ENCODE results near the gene NAALADL2. TPM values are rescaled to one million over a fixed set of nuclear protein-coding genes. Genes with fewer than 3 reads are reported as not detected.

Gene NAALADL2
- total and polyA plus RNA-seq, 2 of the 8 experiments (the other 6 are each of a cell fraction or from before 2014, with no cell fraction given), result 0.12 to 0.22 TPM

DNA sequence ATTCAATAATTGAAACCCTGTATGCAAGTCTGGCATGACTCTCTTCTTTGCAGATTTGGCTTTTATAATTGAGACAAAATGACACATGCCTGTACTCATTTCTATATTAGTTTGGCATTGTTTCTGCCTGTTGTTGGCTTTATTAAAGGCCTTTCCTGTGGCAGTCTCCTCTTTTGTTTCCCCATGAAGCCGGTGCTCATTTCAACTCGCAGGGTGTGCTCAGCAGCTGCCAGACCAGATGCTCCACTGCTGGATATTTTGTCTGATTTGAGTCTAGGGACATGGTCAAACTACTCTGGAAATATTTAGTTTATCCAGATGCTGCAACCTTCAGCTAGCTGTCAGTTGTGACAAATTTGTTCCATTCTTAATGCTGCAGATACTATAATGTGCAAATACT, 445.3 kb downstream of the NAALADL2 start:
- Histone ChIP-seq H4K8ac (ENCODE audit: extremely low read depth, insufficient read depth, low read length) (no peak overlapping the region), H2BK12ac (ENCODE audit: low read depth, low read length) (no peak overlapping the region), H2AFZ (ENCODE audit: low read length) (no peak overlapping the region), H3K23ac (ENCODE audit: insufficient read length) (no peak overlapping the region), H3K79me2 (ENCODE audit: control insufficient read depth in 1 of 2, insufficient read depth in 2 of 2, low read length in 2 of 2) (no peaks in the 10 kb centered on the region), H2BK20ac (ENCODE audit: low read length) (no peak overlapping the region), H3K9me3 (ENCODE audit: insufficient read depth in 2 of 2, low read depth in 1 of 2, low read length in 1 of 2) (no peaks in the 10 kb centered on the region), H2BK15ac (ENCODE audit: low read length) (no peak overlapping the region), H3K27me3 (replicated peaks in 1 of 4; ENCODE audit: control insufficient read depth in 3 of 4, extremely low read depth in 1 of 4, insufficient read depth in 3 of 4, low read length in 3 of 4) (no peaks in the 10 kb centered on the region), H2BK5ac (ENCODE audit: low read depth, low read length) (no peak overlapping the region), H3K18ac (ENCODE audit: extremely low read depth, low read length) (no peak overlapping the region), H2BK120ac (replicated peaks; ENCODE audit: low read depth, low read length) (no peak overlapping the region), H3K9ac (replicated peaks in 1 of 4; ENCODE audit: extremely low read depth in 1 of 4, low read depth in 3 of 4, low read length in 3 of 4) (no peak overlapping the region), H4K91ac (replicated peaks; ENCODE audit: insufficient read length, low read length) (no peak overlapping the region), H3K36me3 (ENCODE audit: control insufficient read depth in 2 of 4, insufficient read depth in 4 of 4, low read length in 3 of 4) (no peaks in the 10 kb centered on the region), H3K23me2 (ENCODE audit: low read depth, low read length) (no peaks in the 10 kb centered on the region), H4K5ac (ENCODE audit: insufficient read length, low read depth, low read length) (no peak overlapping the region), H3K4me2 (ENCODE audit: insufficient read depth in 1 of 2, low read depth in 2 of 2, low read length in 2 of 2) (no peak overlapping the region), H4K20me1 (replicated peaks in 1 of 2; ENCODE audit: control insufficient read depth in 1 of 2, insufficient read depth in 2 of 2, low read length in 2 of 2) (no peaks in the 10 kb centered on the region), H3K56ac (replicated peaks; ENCODE audit: insufficient read length, low read depth, low read length) (no peak overlapping the region), H3K4ac (replicated peaks; ENCODE audit: insufficient read length, low read depth, low read length) (no peak overlapping the region), H3K4me3 (ENCODE audit: extremely low read depth in 1 of 4, insufficient read depth in 2 of 4, low read depth in 3 of 4, low read length in 4 of 4) (no peak overlapping the region), H3K14ac (ENCODE audit: insufficient read length) (no peak overlapping the region), H3K27ac (ENCODE audit: low read depth, low read length) (no peak overlapping the region), H2AK5ac (ENCODE audit: low read depth, low read length) (no peak overlapping the region), H3K79me1 (ENCODE audit: low read depth, low read length) (no peaks in the 10 kb centered on the region), H3K4me1 (replicated peaks in 1 of 4; ENCODE audit: control insufficient read depth in 3 of 4, insufficient read depth in 4 of 4, low read length in 3 of 4) (no peaks in the 10 kb centered on the region)
- FAIRE-seq, result no peak
- ChIA-PET CTCF (ENCODE audit: partially characterized antibody) (no interaction called here), POLR2A (ENCODE audit: partially characterized antibody) (interaction anchor here (1.0 kb wide), 1 partner anchor 10 kb away, joined by 3 read pairs; no protein-coding TSS in a partner anchor)
- no peak for DNase-seq (ENCODE audit: low read depth in 1 of 2, low spot score in 2 of 2)
- WGBS, 2 experiments (ENCODE audit: extremely low coverage in 1 of 2, insufficient coverage in 1 of 2, insufficient read length in 1 of 2, insufficient replicate concordance in 2 of 2, low coverage in 1 of 2, low lambda C conversion rate in 2 of 2, missing lambda C conversion rate in 1 of 2), result 89% methylated on average over 2 of the region's 2 CpGs; no CpG with 5 or more reads in 1 of the 2 experiments
- no peak for TF ChIP-seq SRF (IDR thresholded peaks at IDR 0.05; ENCODE audit: low read depth, low read length)
- TF ChIP-seq SUZ12 (IDR thresholded peaks at IDR 0.05; ENCODE audit: low read length), result no peak
- no peak for TF ChIP-seq KDM5A (IDR thresholded peaks at IDR 0.05; ENCODE audit: low read length)
- no peak for TF ChIP-seq CTBP2 (IDR thresholded peaks at IDR 0.05; ENCODE audit: borderline replicate concordance, insufficient read depth, insufficient read length, low read length)
- no peak for TF ChIP-seq HDAC6 (IDR thresholded peaks at IDR 0.05; ENCODE audit: low read depth, low read length)
- no peak for TF ChIP-seq POU5F1 (IDR thresholded peaks at IDR 0.05; ENCODE audit: low read depth, low read length)
- TF ChIP-seq SP2 (IDR thresholded peaks at IDR 0.05; ENCODE audit: low read length), result no peak
- TF ChIP-seq BACH1 (IDR thresholded peaks at IDR 0.05; ENCODE audit: low read length), result no peak
- no peak for TF ChIP-seq JUN (IDR thresholded peaks at IDR 0.05; ENCODE audit: low read depth, low read length)
- TF ChIP-seq TAF7 (optimal IDR thresholded peaks at IDR 0.05; ENCODE audit: borderline replicate concordance, low read depth, low read length), result no peak
- TF ChIP-seq KDM4A (IDR thresholded peaks at IDR 0.05; ENCODE audit: low read depth, low read length, severe bottlenecking), result no peak
- TF ChIP-seq NANOG (IDR thresholded peaks at IDR 0.05; ENCODE audit: insufficient read depth, low read depth, low read length, poor library complexity, severe bottlenecking), result no peak
- TF ChIP-seq KDM1A (IDR thresholded peaks at IDR 0.05; ENCODE audit: borderline replicate concordance, low read length), result no peak
- TF ChIP-seq RAD21 (IDR thresholded peaks at IDR 0.05 in 1 of 2, conservative IDR thresholded peaks at IDR 0.05 in 1 of 2; ENCODE audit: low read depth in 2 of 2, low read length in 2 of 2), result no peak
- no peak for TF ChIP-seq CHD1 (IDR thresholded peaks at IDR 0.05; ENCODE audit: low read depth, low read length)
